ENCODE measurements around the gene PHLPP1. TPM values are rescaled to one million over a fixed set of nuclear protein-coding genes. Genes with fewer than 3 reads are reported as not detected.

PHLPP1 gene
- total RNA-seq, 1 experiment from 2014 or later = 14.7 TPM

GRCh38 chr18:62771494-62772270 lies 56.3 kb downstream of the PHLPP1 start:
- Histone ChIP-seq H3K27ac (ENCODE audit: low read depth, low read length) (no peak overlapping the region), H3K79me2 (ENCODE audit: insufficient read depth, low read length) (peaks cover 14% of the 10 kb centered on the region; the same call in 1 of the 2 replicates), H3K36me3 (ENCODE audit: control insufficient read depth in 1 of 2, insufficient read depth in 2 of 2, low read length in 2 of 2) (no peaks in the 10 kb centered on the region), H3K9ac (ENCODE audit: low read length) (no peak overlapping the region), H4K20me1 (ENCODE audit: insufficient read depth) (peaks cover 3% of the 10 kb centered on the region; the same call in 1 of the 2 replicates), H3K9me3 (ENCODE audit: control insufficient read depth in 1 of 2, insufficient read depth in 1 of 2, low read depth in 1 of 2, low read length in 2 of 2) (no peaks in the 10 kb centered on the region), H3K4me2 (ENCODE audit: low read length) (no peak overlapping the region), H3K4me3 (replicated peaks in 1 of 2; ENCODE audit: low read depth in 1 of 2, low read length in 2 of 2) (no peak overlapping the region), H3K4me1 (ENCODE audit: control insufficient read depth in 1 of 2, insufficient read depth in 2 of 2, low read length in 2 of 2) (peaks cover 9 to 12% of the 10 kb centered on the region in 2 experiments), H3K9me2 (ENCODE audit: insufficient read depth) (peaks cover 2% of the 10 kb centered on the region; the same call in 1 of the 2 replicates), H3K27me3 (ENCODE audit: insufficient read depth, low read length) (no peaks in the 10 kb centered on the region), H2AFZ (ENCODE audit: low read depth, low read length, poor library complexity, severe bottlenecking) (no peak overlapping the region)
- intact Hi-C loops (cut with micrococcal nuclease) = no loop called here
- POLR2A ChIA-PET = no interaction called here
- no peak for ATAC-seq
- RAD21 ChIA-PET (ENCODE audit: low non-redundant PET in 1 of 2, low total read pairs in 2 of 2, uncharacterized antibody in 2 of 2, unreplicated experiment in 2 of 2) = no interaction called here
- DNase-seq (ENCODE audit: low read depth, low spot score) = no peak
- no peak for TF ChIP-seq MAX (IDR thresholded peaks at IDR 0.05)
- no peak for TF ChIP-seq SP1 (IDR thresholded peaks at IDR 0.05; ENCODE audit: low read depth)
- TF ChIP-seq, protein P1, sequence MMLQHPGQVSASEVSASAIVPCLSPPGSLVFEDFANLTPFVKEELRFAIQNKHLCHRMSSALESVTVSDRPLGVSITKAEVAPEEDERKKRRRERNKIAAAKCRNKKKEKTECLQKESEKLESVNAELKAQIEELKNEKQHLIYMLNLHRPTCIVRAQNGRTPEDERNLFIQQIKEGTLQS (IDR thresholded peaks at IDR 0.05) = no peak
- TF ChIP-seq EZH2phosphoT487 (IDR thresholded peaks at IDR 0.05; ENCODE audit: borderline replicate concordance) = no peak
- no peak for TF ChIP-seq YY1 (IDR thresholded peaks at IDR 0.05; ENCODE audit: extremely low read depth, insufficient replicate concordance, low read depth, low read length)
- no peak for TF ChIP-seq EGR1 (IDR thresholded peaks at IDR 0.05; ENCODE audit: low read depth)
- no peak for TF ChIP-seq SRF (IDR thresholded peaks at IDR 0.05; ENCODE audit: low read depth)
- CTCF ChIA-PET = no interaction called here
- BruUV-seq (replicated peaks) = no TSS peak

DNA sequence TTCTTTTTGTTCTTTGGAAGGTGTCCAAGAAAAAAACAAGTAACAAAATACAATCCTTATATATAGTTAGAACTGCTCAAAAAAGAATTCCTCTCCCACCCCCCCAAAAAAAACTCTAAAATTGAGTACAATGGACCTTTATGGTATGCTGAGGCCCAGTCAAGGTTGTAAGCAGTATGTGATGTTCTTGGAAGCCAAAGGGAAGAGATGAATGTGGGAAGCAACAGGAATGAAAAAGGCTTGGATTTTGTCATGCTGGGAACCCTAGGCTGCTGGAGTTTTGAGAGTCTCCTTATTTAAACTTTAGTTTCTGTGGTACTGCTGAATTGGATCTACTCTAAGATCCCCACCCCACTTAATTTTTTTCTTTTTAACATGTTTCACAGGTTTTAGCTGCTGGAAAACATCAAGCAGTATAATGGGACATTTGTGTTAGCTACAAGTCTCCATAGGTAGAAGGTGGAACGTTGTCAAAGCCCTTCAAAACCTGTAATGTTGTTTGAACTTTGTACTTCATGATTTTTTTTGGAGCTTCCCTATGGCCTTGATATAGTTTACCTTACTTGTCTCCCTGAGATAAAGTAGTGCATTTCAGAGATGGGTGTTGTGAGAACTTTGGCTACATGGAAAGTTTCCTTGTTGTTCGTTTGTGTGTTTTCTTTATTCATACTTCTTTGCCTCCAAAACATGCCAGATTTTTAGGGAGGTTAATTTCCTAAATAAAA lies 57.7 kb downstream of the PHLPP1 start:
- ATAC-seq = no peak
- no peaks in the 10 kb centered on the region for H3K4me1 ChIP-seq (ENCODE audit: control insufficient read depth in 1 of 2, insufficient read depth in 2 of 2, low read length in 2 of 2)
- H3K4me3 ChIP-seq (replicated peaks in 1 of 2; ENCODE audit: low read depth in 1 of 2, low read length in 2 of 2) = no peak overlapping the region
- no TSS peak for BruUV-seq (replicated peaks)
- H3K9me3 ChIP-seq (ENCODE audit: control insufficient read depth in 1 of 2, insufficient read depth in 1 of 2, low read depth in 1 of 2, low read length in 2 of 2) = no peaks in the 10 kb centered on the region
- TF ChIP-seq ELF1 (IDR thresholded peaks at IDR 0.05; ENCODE audit: borderline replicate concordance, low read depth) (no peak), TCF7L2 (IDR thresholded peaks at IDR 0.05; ENCODE audit: borderline replicate concordance, extremely low read depth, insufficient read depth, insufficient read length) (no peak), SRF (IDR thresholded peaks at IDR 0.05; ENCODE audit: low read depth) (no peak), MAX (IDR thresholded peaks at IDR 0.05) (no peak), ZFX (IDR thresholded peaks at IDR 0.05) (no peak), JUND (IDR thresholded peaks at IDR 0.05) (no peak), POLR2A (IDR thresholded peaks at IDR 0.05; ENCODE audit: borderline replicate concordance, extremely low read depth, insufficient read depth, insufficient read length) (no peak), EZH2phosphoT487 (IDR thresholded peaks at IDR 0.05; ENCODE audit: borderline replicate concordance) (no peak)
- TF ChIP-seq, protein P1 (IDR thresholded peaks at IDR 0.05) = no peak
- TF ChIP-seq, protein P2, sequence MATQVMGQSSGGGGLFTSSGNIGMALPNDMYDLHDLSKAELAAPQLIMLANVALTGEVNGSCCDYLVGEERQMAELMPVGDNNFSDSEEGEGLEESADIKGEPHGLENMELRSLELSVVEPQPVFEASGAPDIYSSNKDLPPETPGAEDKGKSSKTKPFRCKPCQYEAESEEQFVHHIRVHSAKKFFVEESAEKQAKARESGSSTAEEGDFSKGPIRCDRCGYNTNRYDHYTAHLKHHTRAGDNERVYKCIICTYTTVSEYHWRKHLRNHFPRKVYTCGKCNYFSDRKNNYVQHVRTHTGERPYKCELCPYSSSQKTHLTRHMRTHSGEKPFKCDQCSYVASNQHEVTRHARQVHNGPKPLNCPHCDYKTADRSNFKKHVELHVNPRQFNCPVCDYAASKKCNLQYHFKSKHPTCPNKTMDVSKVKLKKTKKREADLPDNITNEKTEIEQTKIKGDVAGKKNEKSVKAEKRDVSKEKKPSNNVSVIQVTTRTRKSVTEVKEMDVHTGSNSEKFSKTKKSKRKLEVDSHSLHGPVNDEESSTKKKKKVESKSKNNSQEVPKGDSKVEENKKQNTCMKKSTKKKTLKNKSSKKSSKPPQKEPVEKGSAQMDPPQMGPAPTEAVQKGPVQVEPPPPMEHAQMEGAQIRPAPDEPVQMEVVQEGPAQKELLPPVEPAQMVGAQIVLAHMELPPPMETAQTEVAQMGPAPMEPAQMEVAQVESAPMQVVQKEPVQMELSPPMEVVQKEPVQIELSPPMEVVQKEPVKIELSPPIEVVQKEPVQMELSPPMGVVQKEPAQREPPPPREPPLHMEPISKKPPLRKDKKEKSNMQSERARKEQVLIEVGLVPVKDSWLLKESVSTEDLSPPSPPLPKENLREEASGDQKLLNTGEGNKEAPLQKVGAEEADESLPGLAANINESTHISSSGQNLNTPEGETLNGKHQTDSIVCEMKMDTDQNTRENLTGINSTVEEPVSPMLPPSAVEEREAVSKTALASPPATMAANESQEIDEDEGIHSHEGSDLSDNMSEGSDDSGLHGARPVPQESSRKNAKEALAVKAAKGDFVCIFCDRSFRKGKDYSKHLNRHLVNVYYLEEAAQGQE (IDR thresholded peaks at IDR 0.05; ENCODE audit: low read depth) = no peak
- peaks cover 7% of the 10 kb centered on the region; the same call in 1 of the 2 replicates for H3K79me2 ChIP-seq (ENCODE audit: insufficient read depth, low read length)
- RAD21 ChIA-PET (ENCODE audit: low non-redundant PET in 1 of 2, low total read pairs in 2 of 2, uncharacterized antibody in 2 of 2, unreplicated experiment in 2 of 2) = no interaction called here
- H3K27ac ChIP-seq (ENCODE audit: low read depth, low read length) = no peak overlapping the region
- intact Hi-C loops (cut with micrococcal nuclease) = no loop called here
- peaks cover 2% of the 10 kb centered on the region; the same call in 1 of the 2 replicates for H3K9me2 ChIP-seq (ENCODE audit: insufficient read depth)
- H3K36me3 ChIP-seq (ENCODE audit: control insufficient read depth in 1 of 2, insufficient read depth in 2 of 2, low read length in 2 of 2) = no peaks in the 10 kb centered on the region
- H4K20me1 ChIP-seq (ENCODE audit: insufficient read depth) = peaks cover 3% of the 10 kb centered on the region; the same call in 1 of the 2 replicates
- POLR2A ChIA-PET = no interaction called here
- no peak overlapping the region for H2AFZ ChIP-seq (ENCODE audit: low read depth, low read length, poor library complexity, severe bottlenecking)
- no peak overlapping the region for H3K9ac ChIP-seq (ENCODE audit: low read length)
- no peak for DNase-seq (ENCODE audit: low read depth, low spot score)
- H3K27me3 ChIP-seq (ENCODE audit: insufficient read depth, low read length) = no peaks in the 10 kb centered on the region
- CTCF ChIA-PET = no interaction called here
- no peak overlapping the region for H3K4me2 ChIP-seq (ENCODE audit: low read length)

All from HCT116 (cell line).